Small intestine (tissue), 7 donors: ENCODE data around the gene SEMA3C. TPM values are rescaled to one million over a fixed set of nuclear protein-coding genes. Genes with fewer than 3 reads are reported as not detected.

Experiments used
- DNase-seq, 2 donors: peaks; one replicate each; pipeline versions ENCODE4 v3.0.0 to v3.0.0-alpha.2; 2013
- FAIRE-seq: peaks from 2 replicates; lab custom pipeline; 2012; peaks lifted over from hg19 to GRCh38; lab: Jason Lieb, UNC
- H3K27ac ChIP-seq, 3 donors: one replicate each; pipeline ENCODE4 v1.5.1; 2013; ENCODE audit warnings: low read length in 2 of 3, mild to moderate bottlenecking in 2 of 3, control low read depth in 1 of 3, inconsistent platforms in 1 of 3, low read depth in 1 of 3, moderate library complexity in 1 of 3
- H3K27me3 ChIP-seq, 3 donors: one replicate each; pipeline ENCODE4 v1.6.1; 2013; ENCODE audit warnings: low read length in 3 of 3, inconsistent platforms in 1 of 3; ENCODE audit not compliant: control insufficient read depth in 3 of 3, insufficient read depth in 3 of 3
- H3K36me3 ChIP-seq, 3 donors: one replicate each; pipeline ENCODE4 v1.6.1; 2013; ENCODE audit warnings: low read length in 3 of 3, inconsistent platforms in 1 of 3, low read depth in 1 of 3, mild to moderate bottlenecking in 1 of 3, moderate library complexity in 1 of 3; ENCODE audit not compliant: control insufficient read depth in 3 of 3, insufficient read depth in 2 of 3
- H3K4me1 ChIP-seq, 3 donors: one replicate each; pipeline ENCODE4 v1.6.1; 2013; ENCODE audit warnings: low read length in 2 of 3, inconsistent platforms in 1 of 3, low read depth in 1 of 3, mild to moderate bottlenecking in 1 of 3, moderate library complexity in 1 of 3; ENCODE audit not compliant: control insufficient read depth in 3 of 3, insufficient read depth in 2 of 3
- H3K4me3 ChIP-seq, 3 donors: one replicate each; pipeline ENCODE4 v1.5.1; 2013; ENCODE audit warnings: low read length in 3 of 3, control low read depth in 1 of 3, inconsistent platforms in 1 of 3, low read depth in 1 of 3, mild to moderate bottlenecking in 1 of 3, moderate library complexity in 1 of 3
- H3K9me3 ChIP-seq, 2 donors: one replicate each; pipeline ENCODE4 v1.6.1; 2013; ENCODE audit warnings: low read depth in 1 of 2, low read length in 1 of 2; ENCODE audit not compliant: control insufficient read depth in 2 of 2, insufficient read depth in 1 of 2
- WGBS, 3 donors: extraction: QIAGEN DNeasy Blood & Tissue Kit; methylation state at CpG; one replicate each; pipeline ENCODE4 v1.1.7; 2013; 5-methylcytosine and 5-hydroxymethylcytosine counted together
- polyA plus RNA-seq, 4 donors: library from polyadenylated mRNA; stranded (reverse) in 3 of 4; unstranded in 1 of 4; fragments of 200-250 nt in 3 of 4; fragments of 120-200 nt in 1 of 4; gene quantifications; one replicate each; pipeline versions ENCODE4 v1.2.1 to v1.2.3, GENCODE V29; 2013
- donor health status: healthy with polysubstance abuse.
- donor health status: control.
- donor health status: control.
- donor health status: Bipolar disorder and iron deficiency.
- donor health status: healthy.

SEMA3C gene
- polyA plus RNA-seq, 4 donors, result 1.4 to 70.8 (median 7.6) TPM

DNA sequence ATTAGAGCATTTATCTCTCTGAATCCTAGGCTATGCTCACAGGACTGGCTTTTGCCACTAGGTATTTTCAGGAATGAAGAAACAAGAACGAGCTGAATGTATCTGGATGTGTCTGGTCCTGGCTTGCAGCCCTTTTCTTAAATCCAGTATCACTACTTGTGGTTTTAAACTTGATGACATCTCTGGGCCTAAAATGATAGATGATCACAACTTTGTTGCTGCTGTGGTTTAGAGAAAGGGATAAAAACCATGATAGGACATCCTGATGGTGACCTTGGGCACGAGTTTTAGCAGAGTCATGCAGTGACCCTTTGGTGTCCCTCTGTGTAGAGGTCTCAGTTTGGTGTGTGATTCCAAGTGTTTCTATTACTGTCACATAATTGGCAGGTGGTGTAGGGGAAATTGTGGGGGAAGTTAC is 31.7 kb upstream of the SEMA3C start:
- H3K36me3 ChIP-seq, result no peaks in the 10 kb centered on the region
- H3K27ac ChIP-seq, result no peak overlapping the region
- no peak overlapping the region for H3K4me3 ChIP-seq
- DNase-seq (no peak), FAIRE-seq (no peak)
- no peaks in the 10 kb centered on the region for H3K27me3 ChIP-seq
- 43 to 72% (median 54%) methylated on average over 2 of the region's 2 CpGs for WGBS, 3 donors
- no peaks in the 10 kb centered on the region for H3K4me1 ChIP-seq
- no peaks in the 10 kb centered on the region for H3K9me3 ChIP-seq

DNA sequence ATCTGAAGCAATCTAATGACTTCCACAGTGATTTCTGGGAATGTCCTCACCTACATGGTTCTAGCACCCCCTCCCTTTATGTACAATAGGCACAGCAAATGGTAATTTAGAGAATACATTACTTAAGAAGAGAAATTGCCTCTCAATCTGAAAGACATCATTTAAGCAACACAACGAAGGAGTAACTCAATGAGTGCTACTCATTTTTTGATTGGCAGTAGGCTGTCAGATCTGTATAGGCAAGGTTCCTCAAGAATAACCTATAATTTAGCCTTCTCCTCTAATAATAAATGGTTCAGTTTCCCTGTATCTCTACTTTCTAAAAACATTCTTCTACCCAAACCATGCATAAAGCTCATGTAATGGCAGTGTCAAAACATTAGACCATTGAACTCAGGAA is 30.6 kb upstream of the SEMA3C start:
- Histone ChIP-seq H3K27me3 (no peaks in the 10 kb centered on the region), H3K4me1 (no peaks in the 10 kb centered on the region), H3K27ac (no peak overlapping the region), H3K36me3 (no peaks in the 10 kb centered on the region), H3K9me3 (no peaks in the 10 kb centered on the region), H3K4me3 (no peak overlapping the region)
- DNase-seq, result no peak
- FAIRE-seq, result no peak
- 79 to 83% (median 80%) methylated on average over 1 of the region's 1 CpG for WGBS, 3 donors

DNA sequence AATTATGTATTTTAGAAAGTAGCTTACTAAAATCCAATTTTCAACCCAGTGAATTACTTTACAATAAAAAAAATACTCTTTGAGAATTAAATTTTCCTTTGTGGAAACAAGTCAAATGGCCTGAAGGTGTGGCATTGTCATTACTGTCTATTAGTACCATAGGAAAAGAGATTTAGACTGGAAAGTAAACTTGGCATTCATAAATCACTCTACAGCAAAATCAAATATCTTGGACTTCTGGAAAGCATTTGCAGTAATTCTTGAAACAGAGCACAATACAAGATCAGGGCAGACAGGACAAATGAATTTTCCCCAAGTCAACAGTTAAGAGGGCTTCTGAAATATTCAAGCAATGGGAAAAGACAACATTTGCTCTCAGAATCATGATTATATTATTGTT is 28.0 kb upstream of the SEMA3C start:
- Histone ChIP-seq H3K4me1 (peaks cover 0 to 7% (median 3%) of the 10 kb centered on the region in 3 donors), H3K27ac (no peak overlapping the region), H3K9me3 (no peaks in the 10 kb centered on the region), H3K27me3 (no peaks in the 10 kb centered on the region), H3K4me3 (no peak overlapping the region), H3K36me3 (no peaks in the 10 kb centered on the region)
- FAIRE-seq (no peak), DNase-seq (no peak)

GRCh38 chr7:80945976-80946375 is 27.1 kb upstream of the SEMA3C start:
- FAIRE-seq, result no peak
- no peak overlapping the region for H3K4me3 ChIP-seq
- H3K27ac ChIP-seq, result no peak overlapping the region
- no peaks in the 10 kb centered on the region for H3K36me3 ChIP-seq
- H3K4me1 ChIP-seq, result peaks cover 0 to 12% (median 3%) of the 10 kb centered on the region in 3 donors
- DNase-seq, result no peak
- no peaks in the 10 kb centered on the region for H3K9me3 ChIP-seq
- no peaks in the 10 kb centered on the region for H3K27me3 ChIP-seq
- 72 to 91% (median 89%) methylated on average over 2 of the region's 2 CpGs for WGBS, 3 donors

GRCh38 chr7:80943342-80943741 is 24.5 kb upstream of the SEMA3C start:
- WGBS, 3 donors, result 86 to 96% (median 87%) methylated on average over 1 of the region's 1 CpG

DNA sequence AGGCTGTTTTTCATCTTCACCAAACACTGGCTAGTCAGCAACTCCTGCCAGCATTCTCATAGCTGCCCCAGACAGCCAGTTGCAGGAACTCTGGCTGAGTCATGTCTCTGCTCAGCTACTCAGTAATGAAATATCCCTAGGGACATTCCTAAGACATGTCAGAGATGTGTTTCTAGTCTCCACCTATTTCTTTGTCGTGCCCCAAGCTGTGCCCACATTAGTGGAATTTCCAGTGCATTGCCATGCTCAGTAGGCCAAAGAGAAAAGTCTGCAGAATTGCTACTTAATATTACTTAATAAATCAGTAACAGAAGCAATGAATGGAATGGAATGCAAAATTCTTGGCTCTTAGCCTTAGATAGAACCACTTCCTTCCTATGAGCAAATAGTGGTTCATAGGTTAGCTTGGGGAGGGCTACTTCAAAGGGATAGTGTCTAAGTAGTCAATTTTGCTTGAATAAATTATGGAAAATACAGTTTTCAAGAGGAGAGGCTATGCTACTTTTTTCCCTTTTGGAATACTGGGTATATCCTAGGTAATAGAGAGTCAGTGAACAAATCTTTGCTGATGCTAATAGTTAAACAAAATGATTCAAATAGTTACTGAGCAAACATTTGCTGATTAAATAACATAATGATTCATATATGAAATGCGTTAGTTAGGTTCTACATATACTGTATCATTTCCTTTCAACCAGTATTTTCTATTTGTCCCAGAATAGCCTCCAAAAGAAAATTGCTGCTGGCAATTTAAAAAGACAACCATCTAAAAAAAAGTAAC is 23.6 kb upstream of the SEMA3C start:
- H3K9me3 ChIP-seq, result no peaks in the 10 kb centered on the region
- H3K27ac ChIP-seq, result peak overlapping the region in 1 of 3 donors; percentile 76
- H3K4me1 ChIP-seq, result peaks cover 0 to 15% (median 3%) of the 10 kb centered on the region in 3 donors
- WGBS, 3 donors, result 53 to 70% (median 63%) methylated on average over 2 of the region's 2 CpGs
- H3K27me3 ChIP-seq, result no peaks in the 10 kb centered on the region
- peak; percentile 29 to 59 for DNase-seq
- no peak for FAIRE-seq
- no peak overlapping the region for H3K4me3 ChIP-seq
- no peaks in the 10 kb centered on the region for H3K36me3 ChIP-seq

More at GRCh38 chr7:80943342-80943741, 24.5 kb upstream of the SEMA3C start:
- DNase-seq (no peak), FAIRE-seq (no peak)
- no peaks in the 10 kb centered on the region for H3K36me3 ChIP-seq
- H3K27ac ChIP-seq, result no peak overlapping the region
- H3K27me3 ChIP-seq, result no peaks in the 10 kb centered on the region
- H3K4me3 ChIP-seq, result no peak overlapping the region
- H3K9me3 ChIP-seq, result no peaks in the 10 kb centered on the region
- H3K4me1 ChIP-seq, result peaks cover 0 to 15% (median 3%) of the 10 kb centered on the region in 3 donors

GRCh38 chr7:80941208-80941758 is 22.4 kb upstream of the SEMA3C start:
- DNase-seq, result peak; percentile 52 to 73
- no peaks in the 10 kb centered on the region for H3K36me3 ChIP-seq
- H3K27ac ChIP-seq, result peak overlapping the region in 1 of 3 donors; percentile 76
- WGBS, 3 donors, result 55 to 66% (median 57%) methylated on average over 4 of the region's 4 CpGs
- no peaks in the 10 kb centered on the region for H3K27me3 ChIP-seq
- FAIRE-seq, result no peak
- H3K9me3 ChIP-seq, result no peaks in the 10 kb centered on the region
- no peak overlapping the region for H3K4me3 ChIP-seq
- peaks cover 0 to 15% (median 3%) of the 10 kb centered on the region in 3 donors for H3K4me1 ChIP-seq

DNA sequence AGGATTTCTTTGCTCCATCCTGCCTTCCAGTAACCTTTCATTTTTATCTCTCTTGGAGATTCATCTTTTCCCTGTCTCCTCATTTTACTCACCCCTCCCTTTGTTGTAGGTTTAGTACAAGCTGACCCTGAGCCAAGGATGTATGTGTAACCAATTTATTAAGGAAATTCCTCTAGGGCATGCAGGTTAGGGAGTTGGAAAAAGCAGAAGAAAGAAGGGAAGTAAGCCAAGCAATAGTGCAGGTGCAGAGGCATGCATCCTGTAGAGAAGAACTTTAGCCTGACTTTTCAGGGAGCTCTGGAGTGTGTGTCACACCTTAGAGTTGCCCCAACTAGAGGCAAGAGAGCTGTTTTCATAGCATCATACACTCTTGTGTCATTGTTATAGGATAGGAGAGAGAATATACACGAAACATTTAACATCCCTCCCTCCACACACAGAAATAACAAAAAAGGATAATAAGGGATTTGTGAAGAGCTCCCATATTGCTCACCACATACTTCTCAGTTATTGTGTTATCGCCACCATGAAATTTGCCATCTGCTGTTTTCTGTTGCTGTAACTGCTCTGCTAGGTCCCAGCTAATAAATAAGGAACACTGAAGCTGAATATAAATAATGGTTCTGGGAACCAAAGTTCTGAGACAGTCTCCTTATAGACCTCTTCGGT is 21.8 kb upstream of the SEMA3C start:
- 72 to 88% (median 80%) methylated on average over 3 of the region's 3 CpGs for WGBS, 3 donors
- DNase-seq (no peak), FAIRE-seq (no peak)
- no peaks in the 10 kb centered on the region for H3K27me3 ChIP-seq
- peaks cover 0 to 15% (median 3%) of the 10 kb centered on the region in 3 donors for H3K4me1 ChIP-seq
- no peaks in the 10 kb centered on the region for H3K36me3 ChIP-seq
- H3K27ac ChIP-seq, result peak overlapping the region in 1 of 3 donors; percentile 60
- H3K4me3 ChIP-seq, result no peak overlapping the region
- H3K9me3 ChIP-seq, result no peaks in the 10 kb centered on the region
